ENCODE results near the gene ONECUT3. TPM values are rescaled to one million over a fixed set of nuclear protein-coding genes. Genes with fewer than 3 reads are reported as not detected.

ONECUT3 gene
- total RNA-seq, 1 experiment from 2014 or later: not detected

GRCh38 chr19:1813192-1814182 is 60.2 kb downstream of the ONECUT3 start:
- H3K9me3 ChIP-seq (ENCODE audit: insufficient read depth, low read depth): no peaks in the 10 kb centered on the region
- H3K36me3 ChIP-seq (ENCODE audit: low read depth): no peaks in the 10 kb centered on the region
- H4K20me1 ChIP-seq (ENCODE audit: insufficient read depth): no peaks in the 10 kb centered on the region
- H3F3A ChIP-seq (ENCODE audit: insufficient read depth, low read depth): peaks cover 8% of the 10 kb centered on the region; the same call in 1 of the 2 replicates
- no peak for DNase-seq
- ChIA-PET CTCF (interaction anchor here (0.6 kb wide), 1 partner anchor 93 kb away, joined by 3 read pairs; no protein-coding TSS in a partner anchor), POLR2A (ENCODE audit: unreplicated experiment) (interaction anchor here (0.6 kb wide), 1 partner anchor 534 kb away, joined by 8 read pairs; no protein-coding TSS in a partner anchor)
- H3K27ac ChIP-seq: no peak overlapping the region
- intact Hi-C loops (cut with micrococcal nuclease; ENCODE audit: unreplicated experiment): loop anchor here (5.0 kb wide), 1 partner anchor 141 kb away; no protein-coding TSS in a partner anchor
- TF ChIP-seq EZH2 (IDR thresholded peaks at IDR 0.05; ENCODE audit: low read depth) (no peak), CTCF (conservative IDR thresholded peaks at IDR 0.05) (peak; percentile 15; the same call in 1 of the 2 replicates)
- no peak overlapping the region for H2AFZ ChIP-seq
- no peaks in the 10 kb centered on the region for H3K79me2 ChIP-seq (ENCODE audit: low read depth)
- peak overlapping the region; percentile 83 for H3K4me2 ChIP-seq
- peaks cover 4% of the 10 kb centered on the region; the same call in 1 of the 2 replicates for H3K4me1 ChIP-seq (replicated peaks; ENCODE audit: insufficient read depth)
- H3K27me3 ChIP-seq (ENCODE audit: insufficient read depth, low read depth): no peaks in the 10 kb centered on the region
- H3K4me3 ChIP-seq: peak overlapping the region; percentile 60
- no TSS peak for BruUV-seq (replicated peaks)
- H3K9me2 ChIP-seq (ENCODE audit: insufficient read depth): no peaks in the 10 kb centered on the region

GRCh38 chr19:1814391-1814790 is 61.1 kb downstream of the ONECUT3 start:
- Histone ChIP-seq H4K20me1 (ENCODE audit: insufficient read depth) (no peaks in the 10 kb centered on the region), H3K27ac (no peak overlapping the region), H3K36me3 (ENCODE audit: low read depth) (no peaks in the 10 kb centered on the region), H3K4me3 (no peak overlapping the region), H3K4me2 (no peak overlapping the region), H3K9me2 (ENCODE audit: insufficient read depth) (no peaks in the 10 kb centered on the region), H2AFZ (no peak overlapping the region), H3K9me3 (ENCODE audit: insufficient read depth, low read depth) (no peaks in the 10 kb centered on the region), H3F3A (ENCODE audit: insufficient read depth, low read depth) (peaks cover 8% of the 10 kb centered on the region; the same call in 1 of the 2 replicates), H3K27me3 (ENCODE audit: insufficient read depth, low read depth) (no peaks in the 10 kb centered on the region), H3K4me1 (replicated peaks; ENCODE audit: insufficient read depth) (peaks cover 4% of the 10 kb centered on the region; the same call in 1 of the 2 replicates), H3K79me2 (ENCODE audit: low read depth) (no peaks in the 10 kb centered on the region)
- no peak for TF ChIP-seq EZH2 (IDR thresholded peaks at IDR 0.05; ENCODE audit: low read depth)
- no peak for TF ChIP-seq CTCF (conservative IDR thresholded peaks at IDR 0.05)
- no peak for DNase-seq
- POLR2A ChIA-PET (ENCODE audit: unreplicated experiment): interaction anchor here (0.6 kb wide), 1 partner anchor 535 kb away, joined by 8 read pairs; no protein-coding TSS in a partner anchor
- CTCF ChIA-PET: no interaction called here
- BruUV-seq (replicated peaks): no TSS peak
- intact Hi-C loops (cut with micrococcal nuclease; ENCODE audit: unreplicated experiment): loop anchor here (5.0 kb wide), 1 partner anchor 142 kb away; no protein-coding TSS in a partner anchor

GRCh38 chr19:1814833-1815604 is 61.7 kb downstream of the ONECUT3 start:
- no TSS peak for BruUV-seq (replicated peaks)

More at GRCh38 chr19:1814833-1815604, 61.7 kb downstream of the ONECUT3 start:
- intact Hi-C loops (cut with micrococcal nuclease; ENCODE audit: unreplicated experiment): loop anchor here (5.0 kb wide), 1 partner anchor 143 kb away; no protein-coding TSS in a partner anchor
- Histone ChIP-seq H3K4me1 (replicated peaks; ENCODE audit: insufficient read depth) (peaks cover 4% of the 10 kb centered on the region; the same call in 1 of the 2 replicates), H3K4me3 (no peak overlapping the region), H2AFZ (no peak overlapping the region), H3K9me3 (ENCODE audit: insufficient read depth, low read depth) (no peaks in the 10 kb centered on the region), H3K4me2 (no peak overlapping the region), H3K27me3 (ENCODE audit: insufficient read depth, low read depth) (no peaks in the 10 kb centered on the region), H3F3A (ENCODE audit: insufficient read depth, low read depth) (peaks cover 8% of the 10 kb centered on the region; the same call in 1 of the 2 replicates), H3K36me3 (ENCODE audit: low read depth) (no peaks in the 10 kb centered on the region), H3K79me2 (ENCODE audit: low read depth) (no peaks in the 10 kb centered on the region), H3K27ac (no peak overlapping the region), H4K20me1 (ENCODE audit: insufficient read depth) (no peaks in the 10 kb centered on the region), H3K9me2 (ENCODE audit: insufficient read depth) (no peaks in the 10 kb centered on the region)
- TF ChIP-seq EZH2 (IDR thresholded peaks at IDR 0.05; ENCODE audit: low read depth) (no peak), CTCF (conservative IDR thresholded peaks at IDR 0.05) (no peak)
- ChIA-PET POLR2A (ENCODE audit: unreplicated experiment) (no interaction called here), CTCF (no interaction called here)
- no peak for DNase-seq

All from PC-9 (cell line).